ENCODE data around the gene STPG4.
A peak's percentile ranks its signal among the peaks of the same experiment; 100 is the strongest.
"Not testable (repeated sequence)": the region's sequence is repeated elsewhere in the genome, so short reads cannot be mapped to it uniquely, and the experiment has no call there.

STPG4 gene, protein sequence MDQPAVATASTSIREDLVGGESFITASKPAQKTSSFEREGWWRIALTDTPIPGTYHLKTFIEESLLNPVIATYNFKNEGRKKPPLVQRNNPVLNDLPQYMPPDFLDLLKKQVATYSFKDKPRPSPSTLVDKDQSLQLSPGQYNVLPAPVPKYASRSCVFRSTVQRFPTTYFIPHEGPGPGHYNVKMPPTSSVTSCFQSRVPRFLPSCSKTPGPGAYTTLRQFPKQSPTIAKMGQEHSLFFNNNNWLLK

DNA sequence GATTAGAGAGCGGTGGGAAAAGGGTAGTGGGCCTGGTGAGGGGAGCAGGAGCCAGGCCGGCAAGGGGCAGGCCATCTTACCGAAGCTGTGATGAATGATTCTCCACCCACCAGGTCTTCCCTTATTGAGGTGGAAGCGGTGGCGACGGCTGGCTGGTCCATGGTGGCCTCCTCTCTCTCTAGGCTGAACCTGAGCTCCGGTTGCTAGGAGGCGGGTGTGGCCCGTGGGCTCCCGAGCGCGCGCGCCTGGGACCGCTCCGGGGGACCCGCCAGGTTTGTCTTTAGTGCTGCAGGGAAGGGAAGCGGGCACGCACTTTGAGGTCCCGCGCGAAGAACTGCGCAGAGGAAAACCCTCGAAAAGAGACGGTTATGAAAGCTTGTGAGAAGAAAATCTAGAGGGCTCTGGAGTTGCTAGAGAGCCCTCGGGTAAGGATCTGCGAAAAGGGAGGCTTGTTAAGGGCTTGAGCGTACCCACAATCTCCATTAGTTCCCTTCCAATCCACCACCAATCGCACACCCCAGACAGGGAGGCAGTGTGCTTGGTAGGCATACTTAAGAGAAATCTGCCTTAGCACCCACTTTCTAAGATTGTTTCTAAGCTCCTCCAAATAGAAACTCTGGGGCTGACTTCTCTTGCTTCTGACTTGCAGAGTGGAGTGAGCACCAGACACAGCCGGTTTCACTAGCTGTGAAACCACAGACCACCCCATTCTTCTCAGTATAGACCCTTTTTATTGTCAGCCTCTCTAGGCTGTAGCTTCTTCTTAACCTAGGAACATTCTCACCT is at the start of gene STPG4:
Gene STPG4 (minus strand): TSS at position 218 of the 786 bp plus-strand sequence. CDS start 57 bp downstream, at position 161.
- DNase-seq = no peak

DNA sequence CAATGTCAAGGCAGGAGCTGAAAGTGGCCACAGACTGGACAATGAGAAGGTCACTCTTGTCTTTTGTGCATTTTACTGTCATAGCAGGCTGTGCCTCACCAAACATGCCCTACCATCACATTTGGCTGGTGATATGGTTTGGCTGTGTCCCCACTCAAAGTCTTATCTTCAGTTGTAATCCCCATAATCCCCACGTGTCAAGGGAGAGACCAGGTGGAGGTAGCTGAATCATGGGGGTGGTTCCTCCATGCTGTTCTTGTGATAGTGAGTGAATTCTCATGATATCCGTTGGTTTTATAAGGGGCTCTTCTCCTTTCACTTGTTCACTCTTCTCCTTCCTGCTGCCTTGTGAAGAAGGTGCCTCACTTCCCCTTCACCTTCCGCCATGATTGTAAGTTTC is 49.6 kb upstream of the STPG4 start:
- DNase-seq = no peak

DNA sequence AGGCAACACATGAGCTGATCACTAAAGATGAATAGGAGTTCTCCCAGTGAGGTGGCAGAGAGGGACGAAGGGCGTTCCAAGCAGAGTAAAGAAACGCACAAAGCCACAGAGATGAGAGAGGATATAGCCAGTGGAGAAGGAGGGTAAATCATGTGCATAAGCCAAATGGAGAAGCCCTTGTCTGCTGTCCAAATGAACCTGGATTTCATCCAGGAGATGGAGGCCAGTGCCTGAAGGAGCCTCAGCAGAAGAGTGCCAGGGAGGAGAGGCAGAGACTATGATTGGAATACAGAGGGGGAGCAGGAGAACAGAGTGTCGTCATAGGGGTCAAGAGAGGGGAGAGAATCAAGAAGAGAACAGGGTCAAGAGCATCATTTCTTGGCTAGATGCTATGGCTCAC is 48.9 kb upstream of the STPG4 start:
- DNase-seq = no peak

DNA sequence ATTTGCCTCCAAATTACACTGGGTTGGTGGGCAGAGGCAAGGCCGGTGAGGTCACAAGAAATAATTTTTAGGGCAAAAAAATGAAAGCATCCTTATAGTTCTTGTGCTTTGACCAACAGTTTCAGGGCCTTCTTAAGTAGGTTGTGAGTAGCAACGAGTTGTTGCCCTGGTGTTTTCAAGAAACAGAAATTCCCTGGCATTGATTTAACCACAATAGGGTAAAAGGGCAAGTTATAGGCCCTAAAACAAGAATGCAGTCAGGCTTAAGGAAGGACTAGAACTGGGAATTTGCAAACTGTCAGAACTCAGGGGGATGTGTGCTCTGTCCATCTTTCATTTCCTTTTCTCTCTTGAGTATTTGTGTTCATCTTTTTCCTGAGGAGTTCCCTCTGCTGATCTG is 46.1 kb upstream of the STPG4 start:
- DNase-seq = no peak

DNA sequence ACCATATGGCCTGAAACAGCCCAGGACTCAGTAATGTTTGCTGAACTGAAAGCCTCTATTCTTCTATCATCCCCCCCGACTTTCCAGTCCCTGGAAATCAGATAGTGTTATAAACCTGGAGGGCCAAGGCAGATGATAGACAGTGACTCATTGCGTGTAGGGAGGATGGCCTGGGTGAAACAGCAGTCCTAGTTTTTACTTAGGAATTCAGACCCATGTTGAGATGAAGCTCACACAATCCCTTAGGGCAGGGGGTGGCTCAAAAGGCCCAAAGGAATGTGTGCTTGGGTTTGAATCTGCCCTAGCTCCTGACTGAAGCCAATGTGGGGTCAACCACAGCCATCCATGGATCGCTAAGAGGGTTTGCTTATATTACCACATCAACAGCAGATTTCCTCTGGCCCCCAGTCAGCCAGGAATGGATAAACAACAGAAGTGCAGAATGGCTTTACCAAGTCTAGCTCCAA is 43.9 kb upstream of the STPG4 start:
- DNase-seq = no peak

DNA sequence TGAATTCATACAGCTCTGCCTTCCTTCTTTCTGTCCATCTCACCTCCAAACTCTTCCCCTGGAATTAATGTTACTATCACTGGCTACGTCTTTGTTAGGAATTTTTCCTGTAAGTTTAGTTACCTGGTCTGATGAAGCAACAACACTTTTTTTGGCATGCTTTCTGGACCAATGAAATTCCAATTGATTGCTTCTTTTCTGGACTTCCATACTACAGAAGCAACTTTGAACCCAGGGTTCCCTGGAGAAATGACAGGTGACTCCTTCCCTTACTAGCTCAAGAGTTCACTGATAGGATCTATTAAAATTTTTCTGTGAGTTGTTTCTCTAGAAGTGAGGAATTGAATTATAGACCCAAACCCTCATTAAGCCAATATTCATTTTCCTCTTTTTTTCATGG is 41.4 kb upstream of the STPG4 start:
- no peak for DNase-seq

DNA sequence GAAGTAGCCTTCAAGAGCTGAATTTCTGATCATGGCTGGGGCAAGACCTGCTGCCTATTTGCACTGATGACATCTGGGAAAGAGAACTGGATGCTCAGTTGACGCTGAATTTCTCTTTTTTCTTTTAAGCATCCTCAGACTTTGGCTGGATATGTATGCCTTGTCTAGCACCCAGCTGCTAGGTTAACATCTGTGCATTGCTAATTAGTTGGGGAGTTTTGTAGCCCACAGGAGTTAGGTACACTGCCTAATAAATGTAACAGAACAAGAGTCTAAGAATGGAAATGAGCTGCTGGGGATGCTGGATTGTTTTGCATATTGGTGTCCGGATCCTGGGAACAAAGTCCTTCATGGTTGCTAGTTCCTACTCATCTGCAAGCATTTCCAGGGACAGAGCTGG is 40.9 kb upstream of the STPG4 start:
- no peak for DNase-seq

DNA sequence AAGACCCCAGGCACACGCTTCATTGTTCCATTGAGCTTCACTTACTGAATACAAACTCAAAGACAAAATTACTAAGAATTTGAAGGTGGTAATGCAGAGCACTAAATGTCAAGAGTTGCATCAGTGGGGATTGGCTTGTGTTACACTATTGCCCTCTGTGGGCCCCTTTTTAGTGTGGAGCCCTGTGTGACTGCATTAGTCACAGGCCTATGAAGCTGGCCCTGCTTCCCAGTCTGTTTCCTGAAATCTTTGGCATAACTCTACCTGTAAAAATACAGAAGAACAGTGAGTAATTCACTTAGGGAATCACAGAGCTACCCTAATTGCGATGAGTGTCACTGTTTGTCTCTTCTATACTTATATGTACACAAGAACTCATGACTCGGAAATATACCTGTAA is 40.0 kb upstream of the STPG4 start:
- DNase-seq = no peak

DNA sequence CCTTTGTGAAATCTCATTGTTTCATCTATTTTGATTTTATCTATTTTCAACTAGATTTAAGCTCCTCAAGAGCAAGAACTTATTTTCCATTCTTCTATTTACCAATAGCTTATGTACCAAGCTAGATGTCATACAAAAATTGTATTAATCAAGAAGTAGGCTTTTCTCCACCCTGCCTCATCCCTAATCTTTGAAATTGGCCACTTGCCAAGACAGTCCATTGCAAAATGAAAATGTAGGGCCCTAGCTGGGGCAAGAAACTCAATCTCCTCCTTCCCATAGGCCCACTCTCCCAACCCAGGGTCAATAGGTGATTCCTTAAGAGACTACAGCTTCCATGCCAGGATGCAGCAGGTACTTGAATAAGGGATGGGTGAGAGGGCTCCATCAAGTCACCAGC is 39.3 kb upstream of the STPG4 start:
- no peak for DNase-seq

DNA sequence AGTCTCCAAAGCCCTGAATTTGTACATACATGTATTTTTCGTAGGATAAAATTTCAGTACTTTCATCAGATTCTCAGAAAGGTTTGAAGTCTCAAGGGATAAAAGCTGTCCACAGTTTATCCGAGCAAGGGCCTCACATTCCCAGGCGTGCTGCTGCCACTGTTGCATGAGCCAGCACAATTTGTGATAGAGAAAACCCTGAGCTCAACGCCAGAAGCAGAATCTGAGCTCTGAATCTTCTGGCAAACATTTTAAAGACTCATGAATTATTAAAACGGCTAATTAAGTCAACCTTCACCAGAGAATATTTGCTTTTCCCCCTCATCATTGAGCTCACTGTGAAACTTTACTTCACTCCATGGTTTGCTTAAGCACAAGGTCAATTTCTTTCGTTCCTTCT is 38.5 kb upstream of the STPG4 start:
- DNase-seq = no peak

DNA sequence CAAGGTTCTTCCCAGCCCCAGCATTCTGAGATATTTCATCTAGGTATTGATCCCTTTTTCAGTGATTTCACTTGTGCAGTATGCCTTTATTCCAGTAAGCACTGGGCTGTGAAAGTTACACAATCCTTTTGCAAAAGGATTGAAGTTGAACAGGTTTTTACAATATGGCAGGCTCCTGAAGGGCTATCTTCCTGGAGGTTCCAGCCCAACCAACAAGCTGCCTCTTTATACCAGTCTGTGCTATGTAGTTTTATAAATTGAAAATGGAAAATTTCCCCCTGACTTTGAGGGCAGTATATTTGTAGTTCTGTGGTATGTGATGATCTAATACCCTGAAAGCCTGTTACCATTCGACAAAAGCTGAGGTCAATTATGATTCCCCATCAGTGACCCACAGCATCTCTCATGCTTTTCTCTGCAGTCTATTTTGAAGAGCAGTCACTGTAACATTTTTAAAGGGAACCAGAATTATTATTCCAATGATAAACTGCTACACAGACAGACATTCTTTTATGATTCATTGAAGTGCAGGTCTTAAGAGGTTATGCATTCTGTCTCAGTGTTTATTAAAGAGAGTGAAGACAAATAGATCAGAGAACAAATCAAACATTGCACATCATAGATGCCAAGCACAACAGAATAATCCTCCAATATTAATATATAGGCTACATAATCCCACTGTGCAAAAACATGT is 35.2 kb upstream of the STPG4 start:
- DNase-seq = no peak

DNA sequence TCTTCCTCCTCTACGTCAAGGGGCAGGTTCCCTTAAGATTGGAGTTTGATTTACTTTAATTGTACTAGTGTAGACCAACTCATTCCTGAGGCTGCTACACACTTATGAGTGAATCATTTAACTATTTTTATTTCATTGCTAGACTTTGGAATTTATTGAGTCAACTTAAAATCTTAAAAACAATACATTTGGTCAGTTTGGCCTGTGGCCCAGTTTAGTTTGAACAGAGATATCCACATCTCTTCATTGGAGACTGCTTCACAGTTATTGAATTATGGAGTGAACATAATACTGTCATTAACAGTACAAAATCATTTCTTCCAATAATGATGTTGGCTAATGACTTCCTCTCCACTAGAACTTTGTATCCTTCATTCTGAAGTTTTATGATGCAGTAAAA is 34.5 kb upstream of the STPG4 start:
- DNase-seq = no peak

DNA sequence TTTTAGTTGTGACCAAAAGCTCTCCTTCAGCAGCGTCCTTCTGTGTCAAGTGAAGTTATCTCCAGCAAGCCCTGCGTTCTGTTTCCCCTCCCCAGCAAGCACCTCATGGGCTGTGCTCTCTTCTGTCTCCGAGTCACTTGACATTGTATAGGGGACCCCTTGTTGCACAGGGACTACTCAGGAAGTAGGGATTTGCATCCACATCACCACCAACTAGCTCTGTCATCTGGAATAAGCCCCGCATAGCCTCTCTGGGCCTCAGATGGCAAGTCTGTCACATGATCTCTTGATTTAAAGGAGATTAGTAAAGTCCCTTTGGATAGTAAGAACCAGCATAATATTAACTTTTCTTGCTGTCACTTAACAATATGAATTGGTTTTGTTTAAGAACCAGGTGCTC is 32.0 kb upstream of the STPG4 start:
- no peak for DNase-seq

DNA sequence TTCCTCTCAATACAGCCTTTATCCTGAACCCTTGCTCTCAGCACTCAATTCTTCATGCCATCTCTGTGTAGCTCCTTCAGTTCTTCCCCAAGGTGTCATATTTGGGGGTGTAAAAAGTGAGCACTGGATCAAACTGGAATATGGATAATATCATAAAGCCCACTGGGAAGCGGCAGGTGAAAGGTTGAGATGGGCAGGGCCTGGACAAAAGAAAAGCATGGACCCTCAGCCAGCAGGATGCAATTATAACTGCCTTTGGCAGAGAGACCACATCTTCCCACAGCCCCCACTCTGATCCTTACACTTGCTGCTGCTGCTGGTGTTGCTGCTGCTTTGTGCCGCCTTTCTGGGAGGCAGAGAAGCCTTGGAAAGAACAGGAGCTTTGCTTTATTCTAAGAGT is 31.2 kb upstream of the STPG4 start:
- no peak for DNase-seq

DNA sequence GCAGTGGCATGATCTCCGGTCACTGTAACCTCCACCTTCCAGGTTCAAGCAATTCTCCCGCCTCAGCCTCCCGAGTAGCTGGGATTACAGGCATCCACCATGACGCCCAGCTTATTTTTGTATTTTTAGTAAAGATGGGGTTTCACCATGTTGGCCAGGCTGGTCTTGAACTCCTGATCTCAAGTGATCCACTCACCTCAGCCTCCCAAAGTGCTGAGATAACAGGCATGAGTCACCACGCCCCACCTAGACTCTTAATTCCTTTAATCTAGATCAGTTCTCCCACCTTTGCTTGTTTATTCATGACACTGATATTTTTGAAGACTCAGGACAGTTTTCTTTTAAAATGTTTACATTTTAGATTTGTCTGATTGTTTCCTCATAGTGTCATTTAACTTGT is 30.0 kb upstream of the STPG4 start:
- not testable (repeated sequence) for DNase-seq

DNA sequence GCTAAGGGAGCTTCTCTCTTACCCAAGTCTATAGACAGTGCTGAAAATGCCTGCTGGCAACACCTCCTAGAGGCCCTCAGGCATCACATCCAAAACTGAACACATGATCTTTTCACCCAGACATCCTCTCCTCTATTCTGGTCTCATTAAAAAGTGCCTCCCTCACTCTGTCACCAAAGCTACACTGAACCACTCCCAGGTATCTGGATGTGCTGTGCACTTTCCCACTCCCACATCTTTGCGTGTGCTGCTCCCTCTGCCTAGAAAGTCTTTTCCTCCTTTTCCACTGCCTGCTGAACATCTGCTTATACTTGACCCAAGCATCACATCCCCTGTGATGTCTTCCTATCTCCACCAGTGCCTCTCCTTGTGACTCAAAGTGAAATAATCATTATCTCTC is 26.1 kb upstream of the STPG4 start:
- DNase-seq = no peak

DNA sequence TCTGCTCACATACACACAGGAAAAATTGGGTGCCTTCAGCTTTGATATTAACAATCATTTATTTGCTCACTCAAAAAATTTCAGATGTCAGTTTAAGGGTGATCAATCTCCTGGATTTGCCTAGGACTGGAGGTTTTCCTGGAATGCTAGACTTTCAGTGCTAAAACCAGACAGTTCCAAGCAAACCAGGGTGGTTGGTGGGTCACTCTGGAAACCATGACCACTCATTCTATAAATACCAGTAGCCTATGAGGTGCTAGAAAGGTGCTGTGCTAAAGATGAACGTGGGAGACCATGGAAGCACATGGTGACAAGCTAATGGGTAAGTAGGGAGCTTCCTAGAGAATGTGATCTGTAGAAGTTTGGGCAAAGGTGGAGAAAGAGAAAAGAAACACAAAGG is 25.4 kb upstream of the STPG4 start:
- DNase-seq = no peak

DNA sequence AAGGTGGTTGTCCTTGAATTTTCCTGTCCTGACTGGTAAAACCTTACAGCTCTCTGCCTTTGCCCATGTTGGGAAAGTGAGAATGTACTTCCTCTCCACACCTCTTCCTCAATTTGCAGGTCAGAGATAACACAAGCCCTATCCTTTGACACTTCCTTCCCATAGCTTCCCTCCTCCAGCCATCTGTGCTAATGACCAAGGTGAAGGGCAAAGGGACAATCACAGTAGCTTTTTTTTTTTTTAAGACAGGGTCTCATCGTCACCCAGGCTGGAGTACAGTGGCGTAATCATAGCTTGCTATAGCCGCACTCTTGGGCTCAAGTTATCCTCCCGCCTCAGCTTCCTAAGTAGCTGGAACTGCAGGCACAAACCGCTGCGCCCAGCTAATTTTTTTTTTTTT is 24.3 kb upstream of the STPG4 start:
- DNase-seq = no peak

DNA sequence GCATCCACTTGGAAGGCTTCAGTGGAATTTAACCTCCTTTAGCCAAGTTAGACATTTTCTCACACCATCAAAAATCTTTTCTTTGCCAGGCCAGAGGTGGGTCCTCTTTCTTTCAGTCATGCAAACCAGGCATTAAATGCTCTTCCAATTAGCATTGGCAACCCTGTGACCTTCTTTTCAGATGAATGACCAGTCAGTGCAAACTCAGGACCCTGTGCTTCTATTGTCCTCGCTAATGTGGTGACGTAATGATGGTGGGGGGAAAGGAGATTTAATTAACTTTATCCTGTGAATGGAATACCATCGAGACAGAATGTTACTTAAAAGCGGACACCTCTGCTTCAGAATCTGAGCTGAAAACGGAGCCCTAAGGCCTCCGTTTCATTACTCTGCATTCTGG is 23.2 kb upstream of the STPG4 start:
- no peak for DNase-seq

DNA sequence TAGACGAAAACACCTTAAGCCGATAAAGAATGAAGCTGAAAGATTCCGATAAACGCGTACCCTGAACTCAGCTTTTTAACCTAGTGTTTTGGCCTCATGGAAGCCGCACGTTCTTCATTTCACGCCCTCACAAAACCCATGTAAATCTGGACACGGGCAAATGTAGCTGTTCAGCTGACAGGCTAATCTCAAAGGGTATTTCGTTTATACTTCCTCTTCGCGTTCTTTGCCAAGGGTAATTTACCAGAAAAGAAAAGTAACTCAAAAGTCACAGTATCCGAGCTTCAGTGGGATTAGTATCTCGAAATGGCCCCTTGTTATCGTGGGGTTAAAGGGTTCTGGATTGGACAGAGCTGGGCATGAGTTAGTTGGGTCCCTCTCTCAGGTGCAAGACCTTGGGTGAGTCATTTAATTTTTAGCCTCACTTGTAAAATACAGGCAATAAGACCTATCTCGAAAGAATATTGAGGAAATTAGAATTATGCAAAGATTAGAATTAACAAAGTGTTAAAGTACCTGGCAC is 22.0 kb upstream of the STPG4 start:
- DNase-seq = no peak

DNA sequence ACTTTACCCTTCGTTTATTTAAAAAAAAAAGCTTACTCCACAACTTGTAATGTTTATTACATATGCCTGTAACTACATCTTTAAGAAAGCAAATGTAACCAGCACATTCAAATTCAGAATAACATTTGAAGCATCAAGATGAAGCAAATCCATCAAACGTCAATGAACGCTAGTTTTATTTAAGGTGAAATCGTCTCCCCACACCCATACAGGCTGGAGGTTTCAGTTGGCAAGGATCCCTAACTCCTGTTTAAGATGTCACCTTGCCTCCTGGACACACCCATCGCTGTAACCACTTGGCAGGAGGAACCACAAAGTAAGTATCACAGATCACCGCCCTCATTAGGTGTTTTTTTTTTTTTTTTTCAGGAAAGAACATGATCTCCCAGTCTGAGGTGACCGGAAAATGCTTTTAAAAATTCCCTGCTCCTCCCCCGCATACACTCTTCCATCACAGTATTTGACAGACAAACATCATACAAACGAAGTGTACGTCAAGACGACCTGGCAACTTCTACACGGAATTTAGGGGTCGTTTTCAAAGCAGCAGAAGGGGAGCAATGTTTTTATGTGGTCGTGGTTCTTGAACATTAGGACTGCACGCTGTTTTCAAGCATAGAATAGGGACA is 19.7 kb upstream of the STPG4 start:
- peak; percentile 3 for DNase-seq

DNA sequence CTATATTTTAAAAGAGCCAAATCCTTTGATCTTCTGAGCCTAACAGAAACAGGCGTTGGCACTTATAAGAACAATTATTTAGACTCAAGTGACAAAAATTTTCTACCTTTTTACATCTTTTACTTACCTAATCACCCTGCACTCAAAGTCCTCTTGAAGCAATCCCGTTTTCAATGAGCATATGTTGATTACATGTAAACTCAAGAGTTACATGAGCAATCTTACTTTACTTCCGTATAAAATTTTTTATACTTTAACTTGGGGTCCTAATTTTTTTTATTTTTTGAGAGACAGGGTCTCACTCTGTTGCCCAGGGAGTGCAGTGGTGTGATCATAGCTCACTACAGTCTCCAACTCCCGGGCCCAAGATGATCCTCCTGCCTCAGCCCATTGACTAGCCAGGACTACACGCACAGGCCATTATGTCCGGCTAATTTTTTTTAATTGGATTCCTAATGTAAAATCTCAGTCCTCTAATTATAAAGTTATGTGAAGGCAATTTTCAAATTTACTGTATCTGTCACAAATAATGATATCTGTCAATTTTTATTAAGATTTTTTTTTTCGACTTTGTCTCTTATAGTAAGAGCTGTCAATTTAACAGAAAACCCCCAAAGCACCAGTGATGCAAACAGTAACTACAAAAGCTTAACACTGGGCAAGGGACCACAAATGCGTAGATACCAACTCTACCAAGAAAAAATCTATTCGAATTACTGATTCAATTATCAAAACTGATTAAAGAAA is 19.1 kb upstream of the STPG4 start:
- no peak for DNase-seq

Data from NK-92 treated with Interleukin-12 subunit alpha and Interleukin-12 subunit beta, amount 100 ng/mL, for 24 hours (cell line).